D721Med (cell line): ENCODE results near the gene SP1.
"Not testable (repeated sequence)": the region's sequence is repeated elsewhere in the genome, so short reads cannot be mapped to it uniquely, and the experiment has no call there.

Experiments used
- DNase-seq: peaks from one replicate; pipeline ENCODE4 v3.0.0; 2011; ENCODE audit warnings: low spot score; ENCODE audit not compliant: insufficient read length
- FAIRE-seq: peaks from 2 replicates; lab custom pipeline; 2011; peaks lifted over from hg19 to GRCh38; lab: Jason Lieb, UNC
- TF ChIP-seq, protein P1 (sequence below): IDR thresholded peaks from 2 replicates; pipeline ENCODE4 v1.5.1; 2012; ENCODE audit warnings: mild to moderate bottlenecking, control low read depth; ENCODE audit not compliant: insufficient read depth; ENCODE audit errors: missing control alignments

SP1 gene

DNA sequence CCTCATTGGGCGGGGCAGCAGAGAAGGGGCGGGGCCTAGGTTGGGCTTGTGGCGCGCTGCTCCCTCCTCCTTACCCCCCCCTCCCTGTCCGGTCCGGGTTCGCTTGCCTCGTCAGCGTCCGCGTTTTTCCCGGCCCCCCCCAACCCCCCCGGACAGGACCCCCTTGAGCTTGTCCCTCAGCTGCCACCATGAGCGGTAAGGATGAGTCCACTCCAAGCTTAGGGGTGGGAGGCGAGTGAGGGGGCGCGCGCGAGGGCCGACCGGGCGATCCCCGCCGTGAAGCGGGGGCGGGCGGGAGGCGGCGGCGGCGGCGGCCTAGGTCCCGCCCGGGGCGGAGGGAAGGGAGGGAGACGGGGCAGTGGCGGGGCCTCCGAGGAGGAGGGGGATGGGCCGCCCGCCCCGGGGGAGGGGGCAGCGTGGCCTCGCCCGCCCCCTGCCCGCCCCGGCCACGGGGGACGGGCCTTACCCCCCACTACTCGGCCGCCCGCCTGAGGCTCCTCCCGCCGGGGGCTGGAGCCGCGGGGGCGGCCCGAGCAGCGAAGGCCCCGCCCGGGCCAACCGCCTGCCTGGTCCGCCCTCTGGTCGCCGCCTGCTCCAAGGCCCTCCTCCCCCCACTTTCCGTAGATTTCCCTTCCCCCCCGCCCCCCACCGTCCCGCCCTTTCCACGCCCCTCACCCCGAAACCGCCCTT lies at the start of gene SP1:
Gene SP1 (plus strand): TSS at position 73 of the 690 bp plus-strand sequence. CDS start 116 bp downstream, at position 189.
- TF ChIP-seq, protein P1, sequence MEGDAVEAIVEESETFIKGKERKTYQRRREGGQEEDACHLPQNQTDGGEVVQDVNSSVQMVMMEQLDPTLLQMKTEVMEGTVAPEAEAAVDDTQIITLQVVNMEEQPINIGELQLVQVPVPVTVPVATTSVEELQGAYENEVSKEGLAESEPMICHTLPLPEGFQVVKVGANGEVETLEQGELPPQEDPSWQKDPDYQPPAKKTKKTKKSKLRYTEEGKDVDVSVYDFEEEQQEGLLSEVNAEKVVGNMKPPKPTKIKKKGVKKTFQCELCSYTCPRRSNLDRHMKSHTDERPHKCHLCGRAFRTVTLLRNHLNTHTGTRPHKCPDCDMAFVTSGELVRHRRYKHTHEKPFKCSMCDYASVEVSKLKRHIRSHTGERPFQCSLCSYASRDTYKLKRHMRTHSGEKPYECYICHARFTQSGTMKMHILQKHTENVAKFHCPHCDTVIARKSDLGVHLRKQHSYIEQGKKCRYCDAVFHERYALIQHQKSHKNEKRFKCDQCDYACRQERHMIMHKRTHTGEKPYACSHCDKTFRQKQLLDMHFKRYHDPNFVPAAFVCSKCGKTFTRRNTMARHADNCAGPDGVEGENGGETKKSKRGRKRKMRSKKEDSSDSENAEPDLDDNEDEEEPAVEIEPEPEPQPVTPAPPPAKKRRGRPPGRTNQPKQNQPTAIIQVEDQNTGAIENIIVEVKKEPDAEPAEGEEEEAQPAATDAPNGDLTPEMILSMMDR = no peak
- DNase-seq = no peak
- FAIRE-seq = no peak

GRCh38 chr12:53330671-53331070 lies 49.3 kb upstream of the SP1 start:
- TF ChIP-seq, protein P1 = no peak
- FAIRE-seq = no peak

DNA sequence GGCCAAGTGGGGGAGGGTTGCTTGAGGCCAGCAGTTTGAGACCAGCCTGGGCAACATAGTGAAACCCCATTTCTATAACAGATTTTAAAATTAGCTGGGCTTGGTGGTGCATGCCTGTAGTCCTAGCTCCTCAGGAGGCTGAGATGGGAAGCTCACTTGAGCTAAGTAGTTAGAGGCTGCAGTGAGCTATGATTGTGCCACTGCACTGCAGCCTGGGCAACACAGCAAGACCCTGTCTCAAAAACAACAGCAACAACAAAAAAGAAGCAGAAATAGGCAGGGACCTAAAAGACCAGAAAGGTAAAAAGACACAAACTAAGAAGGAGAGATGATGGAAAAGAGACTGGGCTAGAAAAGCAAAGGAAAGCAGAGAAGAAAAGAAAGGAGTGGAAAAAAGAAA lies 47.6 kb upstream of the SP1 start:
- FAIRE-seq, DNase-seq: not testable (repeated sequence)

More at GRCh38 chr12:53330671-53331070, 49.3 kb upstream of the SP1 start:
- no peak for DNase-seq

DNA sequence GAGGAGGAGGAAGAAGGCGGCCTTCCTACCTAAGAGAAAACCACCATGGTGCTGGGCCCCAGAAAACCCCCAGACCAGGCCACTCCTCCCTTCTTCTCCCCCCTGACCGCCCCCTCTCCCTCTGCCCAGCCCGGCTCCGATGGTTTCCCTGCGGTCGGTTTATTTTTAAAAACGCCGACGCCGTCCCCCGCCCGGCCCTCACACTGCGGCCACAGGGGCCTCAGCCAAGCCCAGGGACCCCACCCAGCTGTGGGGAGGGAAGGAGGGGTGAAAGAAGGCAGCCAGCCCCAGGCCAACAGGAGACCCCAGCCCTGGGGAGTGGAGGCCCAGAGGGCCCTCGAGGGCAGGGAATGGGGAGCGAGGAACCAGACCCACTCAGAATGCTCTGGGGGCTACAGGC lies 47.2 kb upstream of the SP1 start:
- FAIRE-seq = no peak
- TF ChIP-seq, protein P1 = no peak

DNA sequence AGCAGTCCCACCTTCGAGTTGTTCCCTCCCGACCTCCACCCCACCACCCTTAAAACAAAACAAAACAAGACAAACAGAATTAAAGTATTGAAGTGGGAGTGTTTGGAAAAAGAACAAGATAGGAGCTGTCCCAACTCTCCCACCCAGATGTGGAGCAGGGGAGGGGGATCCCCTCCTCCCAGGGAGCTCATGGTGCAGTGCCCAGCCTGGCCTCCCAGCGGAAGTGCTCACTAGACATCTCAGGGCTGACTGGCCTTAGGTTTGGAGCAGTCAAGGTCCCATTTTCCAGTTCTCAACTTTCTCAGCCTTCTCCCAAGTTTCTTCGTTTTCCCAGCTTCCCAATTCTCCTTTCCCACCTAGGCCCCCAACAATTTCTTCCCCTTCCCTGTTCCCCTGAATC lies 46.7 kb upstream of the SP1 start:
- FAIRE-seq = no peak
- TF ChIP-seq, protein P1 = no peak
- no peak for DNase-seq

More for the DNA sequence above, 47.2 kb upstream of the SP1 start:
- DNase-seq = no peak

- TF ChIP-seq, protein P1 = no peak
- FAIRE-seq (no peak), DNase-seq (no peak)
Measured at GRCh38 chr12:53333845-53334244, 46.1 kb upstream of the SP1 start.

DNA sequence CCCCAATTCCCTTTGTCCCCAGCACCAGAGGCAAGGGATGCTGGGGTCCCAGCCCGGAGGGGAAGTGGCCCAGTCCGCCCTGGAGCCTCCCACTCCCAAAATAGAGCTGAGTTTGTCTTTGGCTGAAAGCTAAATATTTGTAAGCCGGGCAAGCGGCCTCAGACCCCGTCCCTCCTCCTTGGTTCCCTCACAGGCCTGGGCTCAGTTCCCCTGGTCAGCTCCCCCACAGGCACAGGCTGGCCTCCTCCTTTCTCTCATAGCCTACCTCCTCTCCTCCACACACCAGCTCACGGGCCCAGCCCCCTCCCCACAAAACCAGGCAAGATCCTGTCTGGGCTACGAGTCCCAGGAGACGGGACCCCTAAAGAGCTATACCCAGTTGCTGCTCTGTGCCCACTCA lies 45.2 kb upstream of the SP1 start:
- FAIRE-seq = no peak

More for the DNA sequence above, 45.2 kb upstream of the SP1 start:
- DNase-seq = no peak
- TF ChIP-seq, protein P1 = no peak
